Measurements from ENCODE around the gene SHLD1. TPM values are rescaled to one million over a fixed set of nuclear protein-coding genes. Genes with fewer than 3 reads are reported as not detected.
A peak's percentile ranks its signal among the peaks of the same experiment; 100 is the strongest.

The SHLD1 gene
- polyA plus RNA-seq, 1 donor (not counting 4 experiments of a cell fraction or from before 2014, with no cell fraction given), result 3.2 TPM

- TF ChIP-seq EZH2 (IDR thresholded peaks at IDR 0.05; ENCODE audit: low read length), result no peak
- TF ChIP-seq CTCF (optimal IDR thresholded peaks at IDR 0.05 in 1 of 3, IDR thresholded peaks at IDR 0.05 in 1 of 3, conservative IDR thresholded peaks at IDR 0.05 in 1 of 3; ENCODE audit: extremely low read depth in 1 of 3, insufficient read depth in 2 of 3, low read length in 3 of 3), result no peak
- H2AFZ ChIP-seq (ENCODE audit: control insufficient read depth, low read length), result no peak overlapping the region
- H3K4me3 ChIP-seq (ENCODE audit: control insufficient read depth in 2 of 3, extremely low read depth in 1 of 3, insufficient read depth in 2 of 3, low read depth in 1 of 3, low read length in 3 of 3), result no peak overlapping the region
- H3K4me1 ChIP-seq (ENCODE audit: control insufficient read depth, extremely low read depth, insufficient read depth, low read length), result peaks cover 19% of the 10 kb centered on the region
- H3K9me3 ChIP-seq (ENCODE audit: control insufficient read depth, low read depth, low read length), result no peaks in the 10 kb centered on the region
- DNase-seq (ENCODE audit: low read depth, low spot score) (no peak), FAIRE-seq (peak; percentile 69)
- dilution Hi-C loops (cut with MboI; ENCODE audit: extremely low pct_ligation_motif_present, low sequenced_read_pairs), result no loop called here
- H3K9me1 ChIP-seq (ENCODE audit: control insufficient read depth, extremely low read depth, insufficient read depth, low read length), result no peaks in the 10 kb centered on the region
- H3K4me2 ChIP-seq (ENCODE audit: control insufficient read depth, extremely low read depth, insufficient read depth, low read depth, low read length), result no peak overlapping the region
- H3K79me2 ChIP-seq (ENCODE audit: control insufficient read depth, insufficient read depth, low read length), result no peaks in the 10 kb centered on the region
- no peaks in the 10 kb centered on the region for H3K27me3 ChIP-seq (ENCODE audit: control insufficient read depth, extremely low read depth, insufficient read depth, low read length)
- H3K27ac ChIP-seq (ENCODE audit: control insufficient read depth, insufficient read depth, low read length), result no peak overlapping the region
- H3K36me3 ChIP-seq (ENCODE audit: control insufficient read depth in 2 of 2, extremely low read depth in 1 of 2, insufficient read depth in 2 of 2, low read length in 2 of 2), result no peaks in the 10 kb centered on the region
- no peak overlapping the region for H3K9ac ChIP-seq (ENCODE audit: control insufficient read depth, extremely low read depth, insufficient read depth, low read length)
- H4K20me1 ChIP-seq (ENCODE audit: control insufficient read depth, extremely low read depth, insufficient read depth, low read length), result no peaks in the 10 kb centered on the region
These were observed 120.4 kb downstream of the SHLD1 start for GRCh38 chr20:5870568-5870981.

DNA sequence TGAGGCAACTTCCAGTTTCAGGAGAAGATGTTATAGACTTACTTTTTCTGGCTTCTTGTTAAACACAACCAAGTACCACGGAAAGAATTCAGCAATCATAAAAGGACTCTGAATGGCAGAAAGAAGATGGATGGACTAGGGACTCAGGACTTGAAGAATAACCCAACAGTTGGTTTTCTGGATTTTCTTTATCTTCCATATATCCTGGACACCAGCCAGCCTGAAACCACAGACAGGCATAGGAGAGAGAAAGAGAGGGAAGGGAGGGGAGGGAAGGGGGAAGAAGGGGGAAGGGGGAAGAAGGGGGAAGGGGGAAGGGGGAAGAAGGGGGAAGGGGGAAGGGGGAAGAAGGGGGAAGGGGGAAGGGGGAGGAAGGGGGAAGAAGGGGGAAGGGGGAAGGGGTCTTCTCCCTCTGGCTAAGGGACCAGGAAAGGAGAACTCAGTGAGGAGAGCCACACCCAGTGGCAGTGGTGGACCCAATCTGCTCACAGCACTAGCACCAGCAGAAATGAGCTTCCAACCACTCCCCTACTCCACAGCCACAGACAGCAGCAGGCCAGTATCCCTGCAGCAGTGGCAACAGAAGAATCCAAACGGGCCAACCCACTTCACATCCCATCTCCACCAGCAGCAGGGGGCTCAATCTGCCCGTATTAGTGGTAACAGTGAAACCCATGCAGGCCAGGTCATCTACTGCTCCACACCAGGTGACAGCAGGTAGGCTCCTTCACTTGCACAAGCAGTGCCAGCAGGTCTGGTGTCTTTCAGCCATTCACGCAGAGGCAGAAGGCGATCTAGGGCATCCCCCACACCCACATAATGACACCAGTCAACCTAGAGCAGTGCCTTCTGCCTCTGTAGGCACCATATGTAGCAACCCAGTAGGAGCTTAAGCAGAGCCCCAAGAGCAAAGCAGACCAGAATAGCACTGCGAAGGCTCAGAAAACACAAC is 121.5 kb downstream of the SHLD1 start:
- no peak for DNase-seq (ENCODE audit: low read depth, low spot score)
- Histone ChIP-seq H3K79me2 (ENCODE audit: control insufficient read depth, insufficient read depth, low read length) (no peaks in the 10 kb centered on the region), H3K9me3 (ENCODE audit: control insufficient read depth, low read depth, low read length) (no peaks in the 10 kb centered on the region), H3K4me1 (ENCODE audit: control insufficient read depth, extremely low read depth, insufficient read depth, low read length) (peaks cover 12% of the 10 kb centered on the region), H3K9me1 (ENCODE audit: control insufficient read depth, extremely low read depth, insufficient read depth, low read length) (no peaks in the 10 kb centered on the region), H3K4me3 (ENCODE audit: control insufficient read depth in 2 of 3, extremely low read depth in 1 of 3, insufficient read depth in 2 of 3, low read depth in 1 of 3, low read length in 3 of 3) (no peak overlapping the region), H3K4me2 (ENCODE audit: control insufficient read depth, extremely low read depth, insufficient read depth, low read depth, low read length) (no peak overlapping the region), H3K27me3 (ENCODE audit: control insufficient read depth, extremely low read depth, insufficient read depth, low read length) (no peaks in the 10 kb centered on the region), H2AFZ (ENCODE audit: control insufficient read depth, low read length) (no peak overlapping the region), H3K27ac (ENCODE audit: control insufficient read depth, insufficient read depth, low read length) (no peak overlapping the region), H3K36me3 (ENCODE audit: control insufficient read depth in 2 of 2, extremely low read depth in 1 of 2, insufficient read depth in 2 of 2, low read length in 2 of 2) (no peaks in the 10 kb centered on the region), H3K9ac (ENCODE audit: control insufficient read depth, extremely low read depth, insufficient read depth, low read length) (no peak overlapping the region), H4K20me1 (ENCODE audit: control insufficient read depth, extremely low read depth, insufficient read depth, low read length) (no peaks in the 10 kb centered on the region)
- FAIRE-seq, result no peak
- dilution Hi-C loops (cut with MboI; ENCODE audit: extremely low pct_ligation_motif_present, low sequenced_read_pairs), result no loop called here
- TF ChIP-seq CTCF (optimal IDR thresholded peaks at IDR 0.05 in 1 of 3, IDR thresholded peaks at IDR 0.05 in 1 of 3, conservative IDR thresholded peaks at IDR 0.05 in 1 of 3; ENCODE audit: extremely low read depth in 1 of 3, insufficient read depth in 2 of 3, low read length in 3 of 3), result no peak

Data from keratinocyte (primary cell).